HG02943 (cell line): ENCODE data around the gene COQ10A.
"Not testable (repeated sequence)": the region's sequence is repeated elsewhere in the genome, so short reads cannot be mapped to it uniquely, and the experiment has no call there.

Experiments used
- ATAC-seq: cut with Tn5 transposase; IDR thresholded peaks from one replicate; pipeline ENCODE4 v1.9.1; 2021; ENCODE audit warnings: mild to moderate bottlenecking, low read depth, moderate library complexity; ENCODE audit not compliant: unreplicated experiment

Gene COQ10A

DNA sequence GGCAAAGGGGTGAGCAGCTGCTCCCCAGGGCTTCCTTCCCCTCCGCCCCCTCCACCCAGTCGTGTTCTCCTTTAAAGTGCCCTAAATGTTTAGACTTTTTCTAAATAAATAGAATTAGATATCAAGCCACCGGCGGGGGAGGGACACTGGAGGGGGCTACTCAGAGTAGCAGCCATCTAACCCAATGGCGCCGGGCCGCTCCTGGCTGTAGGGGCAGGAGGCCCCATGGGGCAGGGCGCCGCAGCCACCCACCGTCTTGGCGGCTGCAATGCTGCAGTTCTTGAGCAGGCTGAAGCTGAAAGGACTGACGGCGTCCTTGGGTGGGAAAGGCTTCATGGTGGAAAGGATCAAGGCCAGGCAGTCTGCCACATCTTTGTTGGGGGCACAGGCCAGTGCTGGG lies 23.8 kb upstream of the COQ10A start:
- ATAC-seq: no peak

- ATAC-seq: no peak
Measured at GRCh38 chr12:56243731-56244181, 23.0 kb upstream of the COQ10A start.

DNA sequence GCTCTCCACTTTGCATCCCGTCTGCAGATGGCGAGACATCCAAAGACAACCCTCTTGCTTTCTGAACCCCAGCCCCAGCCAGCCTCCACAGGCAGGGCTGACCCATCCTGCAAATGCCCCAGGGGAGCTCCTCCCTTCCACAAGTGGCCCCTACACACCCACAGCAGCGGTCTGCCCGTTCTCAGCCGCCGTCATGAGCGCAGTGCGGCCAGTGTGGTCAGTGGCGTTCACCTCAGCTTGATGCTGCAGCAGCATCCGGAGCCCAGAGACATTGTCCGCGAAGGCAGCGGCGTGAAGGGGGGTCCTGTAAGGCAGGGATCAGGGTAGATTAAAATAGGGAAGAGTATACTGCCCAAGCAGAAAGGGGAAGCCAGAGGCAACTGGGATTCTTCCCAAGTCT lies 22.2 kb upstream of the COQ10A start:
- no peak for ATAC-seq

GRCh38 chr12:56247923-56248322 lies 18.8 kb upstream of the COQ10A start:
- ATAC-seq: no peak

DNA sequence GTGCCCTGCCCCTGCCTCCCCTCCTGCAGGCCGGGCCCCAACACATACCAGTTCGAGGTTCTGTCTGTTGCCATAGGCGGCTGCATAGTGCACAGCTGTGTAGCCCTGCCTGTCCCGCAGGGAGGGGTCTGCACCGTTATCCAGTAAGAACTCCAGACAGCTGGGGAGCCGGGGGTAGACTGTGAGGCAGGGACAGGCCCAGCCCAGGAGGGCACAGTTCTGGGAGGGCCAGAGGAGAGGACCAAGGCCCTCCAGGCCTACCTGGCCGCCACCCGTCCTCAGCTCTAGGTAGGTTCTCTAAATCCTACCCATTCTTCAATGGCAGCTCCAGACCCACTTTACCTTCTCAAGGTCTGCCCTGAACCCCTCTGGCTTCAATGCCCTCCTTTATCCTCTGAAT lies 18.0 kb upstream of the COQ10A start:
- ATAC-seq: no peak

DNA sequence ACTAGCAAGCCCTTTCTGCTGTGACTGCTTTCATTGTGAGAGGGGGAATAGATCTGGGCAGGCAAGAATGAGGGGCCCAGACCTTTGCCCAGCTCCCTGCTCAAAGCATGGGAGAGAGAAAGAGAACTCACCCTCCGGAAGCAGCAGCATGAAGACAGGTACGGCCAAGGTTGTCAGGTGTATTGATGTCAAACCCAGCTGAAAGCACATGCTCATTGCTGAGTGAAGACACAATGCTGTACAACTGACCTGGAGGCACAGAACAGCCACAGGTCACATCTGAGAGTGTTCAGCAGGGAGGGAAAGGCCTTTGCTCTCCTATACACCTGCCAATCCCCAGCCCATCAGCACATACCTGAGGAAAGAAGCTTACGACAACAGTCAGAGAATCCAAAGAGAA lies 14.1 kb upstream of the COQ10A start:
- ATAC-seq: no peak

DNA sequence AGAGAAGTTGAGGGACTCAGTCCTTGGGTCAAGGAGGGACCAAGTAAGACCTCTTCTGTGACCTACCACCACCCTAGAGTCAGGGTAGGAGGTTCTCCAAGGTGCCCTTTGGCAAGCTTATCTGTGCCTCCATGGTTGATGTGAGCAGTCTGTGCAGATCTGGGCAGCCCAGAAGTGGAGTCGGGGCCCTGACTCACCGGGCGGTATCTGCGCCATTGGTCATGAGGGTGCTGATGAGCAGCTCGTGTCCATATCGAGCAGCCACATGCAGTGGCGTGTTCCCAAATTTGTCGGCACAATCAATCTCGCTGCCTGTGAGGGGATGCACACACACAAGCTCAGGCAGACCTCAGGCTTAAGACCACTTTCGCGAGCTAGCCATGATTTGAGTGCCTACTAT lies 13.7 kb upstream of the COQ10A start:
- no peak for ATAC-seq

DNA sequence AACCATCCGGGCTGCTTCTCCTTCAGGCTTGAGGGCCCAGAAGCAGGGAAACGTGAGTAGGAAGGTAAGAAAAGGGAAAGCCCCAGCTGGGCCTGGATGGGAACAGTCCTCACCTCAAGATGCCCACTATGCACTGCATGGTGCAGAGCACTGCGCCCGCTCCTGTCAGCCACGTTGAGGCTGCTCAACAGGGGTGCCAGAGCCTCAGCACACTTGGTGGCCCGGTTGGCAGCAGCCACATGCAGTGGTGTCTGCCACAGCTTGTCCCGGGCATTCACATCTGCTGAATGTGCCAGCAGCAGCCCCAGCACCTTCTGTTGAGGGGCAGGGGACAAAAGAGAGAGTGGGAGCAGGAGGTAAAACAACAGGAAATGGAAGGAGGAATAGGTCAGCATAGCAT lies 11.1 kb upstream of the COQ10A start:
- ATAC-seq: no peak

DNA sequence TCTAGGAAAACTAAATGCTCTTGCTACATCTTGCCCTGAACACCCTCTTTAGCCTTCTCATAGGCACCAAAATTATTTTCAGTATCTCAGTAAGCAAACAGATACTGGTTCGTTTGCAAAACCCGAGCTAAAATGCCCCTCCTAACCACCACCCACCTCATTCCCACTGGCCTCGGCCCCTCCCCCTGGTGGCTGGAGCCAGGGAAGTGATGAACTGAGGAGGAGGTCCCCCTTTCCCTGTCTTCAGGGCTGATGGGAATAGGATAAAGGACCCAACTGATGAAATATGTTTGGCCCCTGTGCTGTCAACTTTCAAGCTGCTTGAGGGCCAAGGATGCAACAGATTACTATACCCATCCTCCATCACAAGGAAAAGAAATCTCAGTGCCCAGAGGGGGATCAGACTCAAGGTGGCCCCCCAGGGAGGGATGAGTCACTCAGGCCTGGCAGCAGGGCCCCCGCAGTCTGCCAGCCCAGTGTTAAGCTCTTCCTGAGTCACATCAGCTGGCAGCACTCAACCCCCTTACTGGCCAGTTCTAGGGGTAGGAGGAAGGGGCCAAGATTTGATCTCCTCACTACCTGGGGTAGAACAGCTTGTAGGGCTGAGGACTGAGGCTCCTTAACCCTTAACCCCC lies 10.3 kb upstream of the COQ10A start:
- ATAC-seq: no peak

GRCh38 chr12:56257071-56257470 lies 9.7 kb upstream of the COQ10A start:
- ATAC-seq: no peak

- ATAC-seq: no peak
Measured at GRCh38 chr12:56257491-56258067, 9.2 kb upstream of the COQ10A start.

- ATAC-seq: peak; percentile 83
Measured at GRCh38 chr12:56258068-56258819, 8.5 kb upstream of the COQ10A start, which contains the start of gene ANKRD52. Gene ANKRD52, minus strand, starts transcription at chr12:56258384. Its CDS starts 115 bp downstream, at chr12:56258269.

GRCh38 chr12:56258820-56259183 lies 7.9 kb upstream of the COQ10A start:
- ATAC-seq: no peak

DNA sequence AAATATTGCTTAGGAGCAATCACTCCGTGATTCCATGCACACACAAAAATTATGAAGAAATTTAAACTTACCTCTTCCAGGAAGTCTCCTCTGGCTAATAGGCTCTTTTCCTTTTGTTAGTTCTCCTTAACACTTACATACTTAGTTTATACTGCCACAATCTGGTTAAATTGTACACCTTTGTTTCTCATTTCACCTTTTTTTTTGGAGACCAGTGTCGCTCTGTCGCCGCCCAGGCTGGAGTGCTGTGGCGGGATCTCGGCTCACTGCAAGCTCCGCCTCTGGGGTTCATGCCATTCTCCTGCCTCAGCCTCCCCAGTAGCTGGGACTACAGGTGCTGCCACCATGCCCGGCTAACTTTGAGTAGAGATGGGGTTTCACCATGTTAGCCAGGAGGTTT lies 6.4 kb upstream of the COQ10A start:
- no peak for ATAC-seq

GRCh38 chr12:56260921-56261320 lies 5.8 kb upstream of the COQ10A start:
- ATAC-seq: no peak

DNA sequence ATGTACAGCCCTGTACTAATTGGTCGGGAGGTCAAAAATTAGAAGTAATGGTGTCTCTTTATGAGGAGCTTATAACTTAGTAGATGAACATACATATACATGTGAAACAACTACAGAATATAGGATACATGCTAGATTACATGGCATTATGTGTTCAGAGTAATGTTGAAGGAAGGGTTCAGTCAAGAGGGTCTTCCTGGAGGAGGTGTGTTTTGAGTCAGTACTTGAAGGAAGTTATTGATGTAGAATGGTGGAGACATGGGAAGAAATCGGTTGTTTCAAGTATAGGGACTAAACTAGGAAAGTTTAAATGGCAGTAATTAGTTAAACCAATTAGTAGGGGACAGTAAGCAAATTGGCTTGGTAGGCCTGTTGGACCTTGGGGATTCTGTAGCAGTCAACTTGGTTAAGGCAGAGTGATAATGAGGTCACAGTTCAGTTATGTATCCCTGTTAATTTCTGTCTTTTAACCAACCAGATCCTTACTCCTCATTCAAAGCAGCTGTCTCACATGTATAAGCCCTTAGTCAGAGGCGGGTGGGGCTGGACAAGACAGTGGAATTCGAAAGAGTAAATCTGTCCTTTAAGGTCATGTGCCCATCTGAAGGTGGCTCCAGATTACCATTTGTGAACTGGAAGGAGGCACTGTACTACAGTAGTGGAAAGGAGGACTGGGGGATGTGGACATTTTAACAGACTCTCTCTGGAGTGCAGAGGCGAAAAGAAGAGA lies 5.1 kb upstream of the COQ10A start:
- no peak for ATAC-seq

DNA sequence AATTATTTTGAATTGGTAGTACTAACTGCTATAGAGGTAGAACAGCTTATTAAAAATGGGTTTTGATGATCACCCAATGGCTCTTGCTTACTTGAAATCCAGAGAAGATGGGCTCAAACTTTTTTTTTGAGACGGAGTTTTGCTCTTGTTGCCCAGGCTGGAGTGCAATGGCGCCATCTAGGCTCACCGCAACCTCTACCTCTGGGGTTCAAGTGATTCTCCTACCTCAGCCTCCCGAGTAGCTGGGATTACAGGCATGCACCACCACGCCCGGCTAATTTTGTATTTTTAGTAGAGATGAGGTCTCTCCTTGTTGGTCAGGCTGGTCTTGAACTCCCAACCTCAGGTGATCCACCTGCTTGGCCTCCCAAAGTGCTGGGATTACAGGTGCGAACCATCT lies 3.8 kb upstream of the COQ10A start:
- not testable (repeated sequence) for ATAC-seq

- not testable (repeated sequence) for ATAC-seq
Measured at GRCh38 chr12:56266068-56266692, 562 bp upstream of the COQ10A start.

DNA sequence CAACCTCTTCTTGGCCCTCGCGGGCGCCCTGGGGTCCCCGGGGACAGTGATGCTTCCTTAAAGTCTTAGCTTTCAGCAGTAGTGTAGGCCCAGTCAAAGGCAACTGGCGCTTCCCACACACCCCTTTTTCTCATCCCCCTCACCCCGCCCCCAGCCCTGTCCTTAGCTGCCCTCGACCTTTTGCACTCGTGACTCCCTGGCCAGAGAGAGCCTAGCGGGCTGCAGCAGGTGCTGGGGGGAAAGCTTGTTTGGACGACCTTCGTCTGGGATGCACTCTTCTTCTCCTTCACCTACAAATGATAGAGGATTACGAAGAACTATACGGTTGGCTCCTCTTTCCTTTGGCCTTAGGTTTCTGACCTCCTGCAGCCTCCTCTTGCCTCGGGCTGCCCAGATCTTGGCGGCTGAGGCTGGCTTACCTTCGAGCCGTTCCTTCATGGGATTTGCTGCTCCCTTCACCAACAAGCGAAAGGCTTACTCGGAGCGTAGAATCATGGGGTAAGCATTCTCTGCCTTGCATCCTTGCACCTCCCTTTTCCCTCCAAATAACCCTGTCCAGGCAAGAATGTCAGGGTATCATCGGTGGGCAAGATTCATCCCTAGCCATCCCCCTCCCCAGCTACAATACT lies 815 bp downstream of the COQ10A start:
- peak; percentile 17 for ATAC-seq

GRCh38 chr12:56271031-56271430 lies 4.3 kb downstream of the COQ10A start:
- no peak for ATAC-seq
